HEK293T (cell line): ENCODE results near the gene ZNF486.

Experiments
- ARNT ChIP-seq: fragments of 450-650 bp; IDR thresholded peaks from 2 replicates; pipeline ENCODE4 v1.6.1; 2017; ENCODE audit warnings: mild to moderate bottlenecking
- BHLHE40 ChIP-seq: fragments of 450-650 bp; IDR thresholded peaks from 2 replicates; pipeline ENCODE4 v1.6.1; 2016; ENCODE audit warnings: mild to moderate bottlenecking, moderate library complexity, borderline replicate concordance
- CTBP1 ChIP-seq: fragments of 450-650 bp; IDR thresholded peaks from 2 replicates; pipeline ENCODE4 v1.6.1; 2016; ENCODE audit warnings: borderline replicate concordance
- ELF4 ChIP-seq: fragments of 450-650 bp; IDR thresholded peaks from 2 replicates; pipeline ENCODE4 v1.6.1; 2017; ENCODE audit warnings: antibody characterized with exemption
- FOXA1 ChIP-seq: fragments of 450-650 bp; IDR thresholded peaks from 2 replicates; pipeline ENCODE4 v1.6.1; 2016; ENCODE audit warnings: mild to moderate bottlenecking
- FOXM1 ChIP-seq: fragments of 450-650 bp; IDR thresholded peaks from 2 replicates; pipeline ENCODE4 v1.6.1; 2017; ENCODE audit warnings: mild to moderate bottlenecking, borderline replicate concordance
- HDGF ChIP-seq: fragments of 450-650 bp; IDR thresholded peaks from 2 replicates; pipeline ENCODE4 v1.6.1; 2017; ENCODE audit warnings: antibody characterized with exemption, borderline replicate concordance
- L3MBTL2 ChIP-seq: fragments of 450-650 bp; conservative IDR thresholded peaks from 2 replicates; pipeline ENCODE4 v1.6.1; 2016; ENCODE audit warnings: mild to moderate bottlenecking
- LEF1 ChIP-seq: fragments of 450-650 bp; IDR thresholded peaks from 2 replicates; pipeline ENCODE4 v1.6.1; 2017; ENCODE audit warnings: mild to moderate bottlenecking, borderline replicate concordance
- PKNOX1 ChIP-seq: fragments of 450-650 bp; IDR thresholded peaks from 2 replicates; pipeline ENCODE4 v1.6.1; 2016
- SP1 ChIP-seq: fragments of 450-650 bp; IDR thresholded peaks from 2 replicates; pipeline ENCODE4 v1.6.1; 2017
- SUZ12 ChIP-seq: fragments of 450-650 bp; IDR thresholded peaks from 2 replicates; pipeline ENCODE4 v1.6.1; 2016; ENCODE audit warnings: mild to moderate bottlenecking
- ZNF384 ChIP-seq: fragments of 450-650 bp; IDR thresholded peaks from 2 replicates; pipeline ENCODE4 v1.6.1; 2016

DNA sequence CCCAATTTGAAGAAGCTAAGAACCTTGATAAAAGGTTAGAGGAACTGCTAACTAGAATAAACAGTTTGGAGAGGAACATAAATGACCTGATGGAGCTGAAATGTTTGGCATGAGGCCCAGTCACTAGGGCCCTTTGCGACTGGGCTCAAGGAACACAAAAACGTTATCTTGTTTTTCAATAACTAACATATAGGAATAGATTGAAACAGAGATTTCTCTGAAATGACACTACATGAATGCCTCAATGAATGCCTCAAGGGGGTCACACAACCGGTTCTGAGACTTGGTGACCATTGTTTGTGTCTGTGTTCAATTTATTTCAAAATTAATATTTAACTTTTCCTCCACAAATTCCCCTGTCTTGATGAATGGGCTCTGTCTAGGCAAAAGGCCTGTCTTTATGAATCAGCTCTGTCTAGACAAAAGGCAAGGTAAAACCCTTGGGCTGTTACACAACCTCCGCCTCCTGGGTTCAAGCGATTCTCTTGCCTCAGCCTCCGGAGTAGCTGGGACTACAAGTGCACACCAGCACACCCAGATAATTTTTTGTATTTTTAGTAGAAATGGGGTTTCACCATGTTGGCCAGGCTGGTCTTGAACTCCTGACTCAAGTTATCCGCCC lies 932 bp upstream of the ZNF486 start:
- no peak for TF ChIP-seq ARNT
- TF ChIP-seq PKNOX1, result no peak
- no peak for TF ChIP-seq LEF1
- no peak for TF ChIP-seq BHLHE40
- TF ChIP-seq SP1, result no peak
- no peak for TF ChIP-seq ELF4
- TF ChIP-seq SUZ12, result no peak
- no peak for TF ChIP-seq FOXA1
- TF ChIP-seq CTBP1, result no peak
- no peak for TF ChIP-seq HDGF
- TF ChIP-seq FOXM1, result no peak
- no peak for TF ChIP-seq ZNF384
- TF ChIP-seq L3MBTL2, result no peak
